Activated B cell treated with CpG ODN at 0.5 μM for 24 hours (primary cell): ENCODE data around the gene LPP. TPM values are rescaled to one million over a fixed set of nuclear protein-coding genes. Genes with fewer than 3 reads are reported as not detected.

Experiments used
- ATAC-seq: fragments of 200-7000 bp; cut with Tn5 transposase; one replicate; pipeline ENCODE4 v1.10.0; 2021; ENCODE audit warnings: low read depth, mild to moderate bottlenecking, moderate library complexity
- CTCF ChIA-PET: fragments of 350-600 bp; sonication (Branson Sonifier 250); formaldehyde crosslinking; loops from one replicate; lab custom pipeline; 2021; ENCODE audit warnings: antibody characterized with exemption; lab: Charles Lee
- POLR2A ChIA-PET: fragments of 350-600 bp; sonication (Branson Sonifier 250); formaldehyde crosslinking; loops from one replicate; lab custom pipeline; 2021; ENCODE audit warnings: antibody characterized with exemption; lab: Charles Lee
- DNase-seq: peaks from one replicate; pipeline ENCODE4 v3.0.0; 2022
- H3K27ac Mint-ChIP-seq: one replicate; pipeline ENCODE4 v1.8.0; 2020; ENCODE audit warnings: mixed read lengths
- H3K27me3 Mint-ChIP-seq: one replicate; pipeline ENCODE4 v1.8.0; 2021; ENCODE audit warnings: mixed read lengths
- H3K36me3 Mint-ChIP-seq: one replicate; pipeline ENCODE4 v1.8.0; 2021; ENCODE audit warnings: low read depth, mixed read lengths
- H3K4me1 Mint-ChIP-seq: one replicate; pipeline ENCODE4 v1.8.0; 2021; ENCODE audit warnings: mixed read lengths
- H3K4me3 Mint-ChIP-seq: one replicate; pipeline ENCODE4 v1.8.0; 2020; ENCODE audit warnings: mild to moderate bottlenecking, mixed read lengths
- H3K9me3 Mint-ChIP-seq: one replicate; pipeline ENCODE4 v1.8.0; 2020; ENCODE audit warnings: mixed read lengths
- intact Hi-C: fragments of 100-400 bp; cut with micrococcal nuclease; formaldehyde crosslinking; loops from one replicate; pipeline ENCODE4 v1.15.1; 2024
- total RNA-seq: library from RNA; stranded (reverse); gene quantifications from 2 replicates; pipeline ENCODE4 v1.2.3, GENCODE V29; 2022
- TF ChIP-seq, protein P1 (sequence below): fragments of 200-600 bp; IDR thresholded peaks from one replicate; pipeline ENCODE4 v1.8.0; 2022; ENCODE audit warnings: antibody characterized with exemption, mild to moderate bottlenecking

Gene LPP
- total RNA-seq, 1 donor from 2014 or later = 60.1 TPM

DNA sequence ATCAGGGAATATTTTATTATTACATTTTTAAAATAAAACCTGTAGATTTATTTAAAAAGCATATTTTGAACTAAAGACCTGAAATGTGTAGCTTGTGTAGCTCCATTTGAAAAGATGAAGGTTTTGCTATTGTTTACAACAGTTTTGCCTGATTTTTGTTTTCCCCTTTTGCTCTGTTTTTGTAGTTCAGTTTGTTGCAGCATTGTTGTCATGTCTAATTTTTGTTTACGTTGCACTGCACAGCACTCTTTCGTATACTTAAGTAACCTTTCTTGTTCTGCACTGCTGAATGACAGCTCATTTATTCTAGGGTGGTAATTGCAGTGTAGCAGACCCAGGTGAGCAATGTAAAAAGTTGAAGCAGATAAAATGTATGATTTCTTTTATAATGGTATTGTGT lies 435.8 kb downstream of the LPP start:
- H3K4me3 Mint-ChIP-seq = no peak overlapping the region
- no peak for DNase-seq
- intact Hi-C loops = no loop called here
- ChIA-PET CTCF (interaction anchor here (0.9 to 2.4 kb wide), 2 partner anchors 364 to 849 kb away, joined by 3 to 9 read pairs; no protein-coding TSS in a partner anchor), POLR2A (interaction anchor here (0.6 to 0.9 kb wide), 4 partner anchors 11 to 849 kb away, joined by 3 to 5 read pairs (median 4); no protein-coding TSS in a partner anchor)
- TF ChIP-seq, protein P1, sequence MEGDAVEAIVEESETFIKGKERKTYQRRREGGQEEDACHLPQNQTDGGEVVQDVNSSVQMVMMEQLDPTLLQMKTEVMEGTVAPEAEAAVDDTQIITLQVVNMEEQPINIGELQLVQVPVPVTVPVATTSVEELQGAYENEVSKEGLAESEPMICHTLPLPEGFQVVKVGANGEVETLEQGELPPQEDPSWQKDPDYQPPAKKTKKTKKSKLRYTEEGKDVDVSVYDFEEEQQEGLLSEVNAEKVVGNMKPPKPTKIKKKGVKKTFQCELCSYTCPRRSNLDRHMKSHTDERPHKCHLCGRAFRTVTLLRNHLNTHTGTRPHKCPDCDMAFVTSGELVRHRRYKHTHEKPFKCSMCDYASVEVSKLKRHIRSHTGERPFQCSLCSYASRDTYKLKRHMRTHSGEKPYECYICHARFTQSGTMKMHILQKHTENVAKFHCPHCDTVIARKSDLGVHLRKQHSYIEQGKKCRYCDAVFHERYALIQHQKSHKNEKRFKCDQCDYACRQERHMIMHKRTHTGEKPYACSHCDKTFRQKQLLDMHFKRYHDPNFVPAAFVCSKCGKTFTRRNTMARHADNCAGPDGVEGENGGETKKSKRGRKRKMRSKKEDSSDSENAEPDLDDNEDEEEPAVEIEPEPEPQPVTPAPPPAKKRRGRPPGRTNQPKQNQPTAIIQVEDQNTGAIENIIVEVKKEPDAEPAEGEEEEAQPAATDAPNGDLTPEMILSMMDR = no peak
- ATAC-seq = no peak
- H3K36me3 Mint-ChIP-seq = no peaks in the 10 kb centered on the region
- H3K27ac Mint-ChIP-seq = no peak overlapping the region
- peaks cover 33% of the 10 kb centered on the region for H3K4me1 Mint-ChIP-seq
- H3K9me3 Mint-ChIP-seq = no peaks in the 10 kb centered on the region
- H3K27me3 Mint-ChIP-seq = no peaks in the 10 kb centered on the region

DNA sequence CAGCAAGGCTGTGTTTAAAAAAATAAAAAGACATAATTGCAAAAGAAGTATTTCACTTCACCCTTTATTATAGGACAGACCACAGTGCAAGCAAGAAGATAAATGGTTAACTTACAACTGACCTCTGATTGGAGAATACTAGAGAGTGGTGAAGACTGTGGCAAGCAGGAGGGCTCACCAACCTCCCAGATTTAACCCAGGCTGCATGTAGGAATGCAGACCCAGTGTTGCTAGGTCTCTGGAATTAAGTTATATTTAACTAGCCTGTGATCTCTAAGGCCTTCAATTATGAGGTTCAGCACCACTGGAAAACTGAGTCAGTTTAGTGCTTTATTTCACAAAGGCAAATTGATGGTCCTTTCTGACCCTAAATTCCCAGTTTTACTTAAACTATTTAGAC lies 436.6 kb downstream of the LPP start:
- Mint-ChIP-seq H3K27me3 (no peaks in the 10 kb centered on the region), H3K27ac (no peak overlapping the region), H3K9me3 (no peaks in the 10 kb centered on the region), H3K4me3 (no peak overlapping the region), H3K4me1 (peaks cover 25% of the 10 kb centered on the region), H3K36me3 (no peaks in the 10 kb centered on the region)
- intact Hi-C loops = no loop called here
- CTCF ChIA-PET = no interaction called here
- ATAC-seq (no peak), DNase-seq (no peak)
- POLR2A ChIA-PET = no interaction called here
- TF ChIP-seq, protein P1 = no peak

DNA sequence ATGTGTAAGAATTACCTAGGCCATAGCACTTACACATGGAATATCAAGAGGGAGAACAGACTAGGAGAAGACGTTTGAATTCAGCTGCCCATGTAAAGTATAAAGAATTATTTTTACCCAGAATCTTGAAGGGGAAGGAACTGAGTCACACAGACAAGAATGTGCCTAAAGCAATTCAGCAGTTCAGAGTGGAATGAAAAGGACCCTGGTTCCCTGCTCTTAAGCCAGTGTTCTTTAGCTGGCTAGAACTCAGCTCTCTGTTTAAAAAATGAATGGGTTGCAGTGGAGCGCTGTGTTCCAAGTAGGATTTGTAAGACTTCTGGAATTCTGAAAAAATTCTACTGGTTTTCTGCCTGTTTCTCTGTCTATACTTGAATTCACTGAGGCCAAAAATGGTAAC lies 440.2 kb downstream of the LPP start:
- H3K4me3 Mint-ChIP-seq = no peak overlapping the region
- H3K27me3 Mint-ChIP-seq = no peaks in the 10 kb centered on the region
- H3K9me3 Mint-ChIP-seq = no peaks in the 10 kb centered on the region
- DNase-seq (no peak), ATAC-seq (no peak)
- no peak overlapping the region for H3K27ac Mint-ChIP-seq
- H3K4me1 Mint-ChIP-seq = peaks cover 14% of the 10 kb centered on the region
- TF ChIP-seq, protein P1 = no peak
- ChIA-PET POLR2A (interaction anchor here (0.6 kb wide), 1 partner anchor 857 kb away, joined by 4 read pairs; no protein-coding TSS in a partner anchor), CTCF (no interaction called here)
- H3K36me3 Mint-ChIP-seq = no peaks in the 10 kb centered on the region
- intact Hi-C loops = no loop called here

DNA sequence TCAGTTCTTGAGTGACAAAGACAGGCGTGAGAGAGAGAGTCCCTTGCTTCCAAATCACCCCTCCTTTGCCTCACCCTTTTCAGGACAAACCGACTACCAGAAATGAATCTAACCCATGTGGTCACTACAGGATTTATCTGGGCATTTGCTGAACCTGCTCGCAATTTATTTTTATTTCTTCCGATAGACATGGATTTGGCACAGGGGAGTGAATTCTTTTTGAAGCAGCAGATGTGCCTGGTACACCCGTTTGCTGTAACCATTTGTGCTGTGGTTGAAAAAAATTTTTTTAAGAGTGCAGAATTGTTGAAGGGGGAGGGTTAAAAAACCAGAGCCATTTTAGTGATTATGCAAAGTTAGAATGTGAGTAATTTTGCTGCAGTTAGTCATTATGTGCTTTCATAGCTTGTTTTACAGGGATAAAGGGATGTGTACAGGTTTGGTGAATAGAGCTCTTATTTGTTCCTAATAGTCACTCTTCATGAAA lies 442.0 kb downstream of the LPP start:
- Mint-ChIP-seq H3K4me1 (peaks cover 8% of the 10 kb centered on the region), H3K9me3 (no peaks in the 10 kb centered on the region), H3K27ac (no peak overlapping the region), H3K27me3 (no peaks in the 10 kb centered on the region), H3K36me3 (no peaks in the 10 kb centered on the region), H3K4me3 (no peak overlapping the region)
- ChIA-PET CTCF (no interaction called here), POLR2A (interaction anchor here (0.6 to 1.5 kb wide), 2 partner anchors 11 to 77 kb away, joined by 5 to 6 read pairs; no protein-coding TSS in a partner anchor)
- no peak for DNase-seq
- intact Hi-C loops = no loop called here
- ATAC-seq = no peak
- TF ChIP-seq, protein P1 = no peak

DNA sequence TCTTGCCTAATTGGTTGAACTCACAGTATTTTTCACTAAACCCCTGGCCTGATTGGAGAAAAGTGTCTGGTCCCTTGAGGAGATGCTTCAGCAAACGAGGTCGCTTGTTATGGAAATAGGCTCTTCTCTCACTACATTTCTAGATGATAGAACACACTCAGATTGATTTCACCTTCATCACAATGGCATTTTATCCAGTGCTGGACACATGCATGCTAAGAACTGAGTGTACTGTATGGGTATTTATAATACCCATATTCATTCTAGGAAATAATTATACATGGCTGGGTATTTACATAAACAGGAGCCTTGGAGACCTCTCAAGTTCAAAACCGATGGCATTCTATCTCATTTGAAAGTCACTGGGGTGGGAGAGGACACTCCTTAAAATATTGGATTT lies 444.9 kb downstream of the LPP start:
- no peak for ATAC-seq
- POLR2A ChIA-PET = interaction anchor here (0.7 to 1.1 kb wide), 2 partner anchors 15 to 45 kb away, joined by 3 to 4 read pairs; no protein-coding TSS in a partner anchor
- H3K4me3 Mint-ChIP-seq = no peak overlapping the region
- H3K4me1 Mint-ChIP-seq = peaks cover 6% of the 10 kb centered on the region
- TF ChIP-seq, protein P1 = no peak
- no peak for DNase-seq
- intact Hi-C loops = no loop called here
- H3K27me3 Mint-ChIP-seq = no peaks in the 10 kb centered on the region
- H3K36me3 Mint-ChIP-seq = peaks cover 2% of the 10 kb centered on the region
- CTCF ChIA-PET = no interaction called here
- H3K27ac Mint-ChIP-seq = no peak overlapping the region
- no peaks in the 10 kb centered on the region for H3K9me3 Mint-ChIP-seq
